ENCODE results near the gene ARHGAP1. TPM values are rescaled to one million over a fixed set of nuclear protein-coding genes. Genes with fewer than 3 reads are reported as not detected.

ARHGAP1 gene
- total RNA-seq, 1 donor from 2014 or later, result 8.1 TPM

DNA sequence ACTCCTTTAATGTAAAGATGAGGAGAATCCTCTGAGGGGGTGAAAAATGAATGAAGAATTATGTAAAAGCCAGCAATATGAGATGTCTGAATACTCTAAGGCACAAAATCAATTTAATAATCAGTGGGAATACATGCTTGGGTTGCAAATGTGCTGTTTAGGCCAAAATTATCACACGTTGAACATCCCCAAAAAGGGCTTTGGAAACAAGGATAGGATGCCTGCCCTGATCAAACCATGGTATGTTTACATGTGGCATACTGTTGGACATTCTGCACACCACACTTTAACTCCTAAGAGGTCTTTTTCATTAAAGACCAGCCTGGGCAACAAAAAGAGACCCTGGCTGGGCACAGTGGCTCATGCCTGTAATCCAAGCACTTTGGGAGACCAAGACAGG lies 44.9 kb upstream of the ARHGAP1 start:
- no peak overlapping the region for H2AFZ ChIP-seq (replicated peaks)
- no peaks in the 10 kb centered on the region for H3K4me1 ChIP-seq
- H3K27ac Mint-ChIP-seq, result no peak overlapping the region
- H3K4me3 ChIP-seq, result no peak overlapping the region
- no peaks in the 10 kb centered on the region for H3K9me3 ChIP-seq (ENCODE audit: low read depth)
- peaks cover 19% of the 10 kb centered on the region for H3K36me3 ChIP-seq
- H3K79me2 ChIP-seq (ENCODE audit: low read depth), result no peaks in the 10 kb centered on the region
- peaks cover 3% of the 10 kb centered on the region for H3F3A ChIP-seq (ENCODE audit: low read depth)
- H3K27ac ChIP-seq, result no peak overlapping the region
- H3K4me1 Mint-ChIP-seq, result no peaks in the 10 kb centered on the region
- H3K4me3 Mint-ChIP-seq, result no peak overlapping the region
- H3K36me3 Mint-ChIP-seq, result peaks cover 45% of the 10 kb centered on the region
- H3K9me3 Mint-ChIP-seq, result no peaks in the 10 kb centered on the region
- H3K4me2 ChIP-seq, result no peak overlapping the region
- no peak overlapping the region for H3K9ac ChIP-seq
- H3K27me3 Mint-ChIP-seq (ENCODE audit: insufficient read depth, low read depth), result no peaks in the 10 kb centered on the region
- H4K20me1 ChIP-seq (ENCODE audit: low read depth), result no peaks in the 10 kb centered on the region
- H3K27me3 ChIP-seq, result no peaks in the 10 kb centered on the region
- TF ChIP-seq EZH2phosphoT487 (IDR thresholded peaks at IDR 0.05), result no peak
- no peak for TF ChIP-seq EZH2 (IDR thresholded peaks at IDR 0.05)
- no peak for TF ChIP-seq CTCF (IDR thresholded peaks at IDR 0.05)
- DNase-seq (ENCODE audit: low spot score), result no peak

DNA sequence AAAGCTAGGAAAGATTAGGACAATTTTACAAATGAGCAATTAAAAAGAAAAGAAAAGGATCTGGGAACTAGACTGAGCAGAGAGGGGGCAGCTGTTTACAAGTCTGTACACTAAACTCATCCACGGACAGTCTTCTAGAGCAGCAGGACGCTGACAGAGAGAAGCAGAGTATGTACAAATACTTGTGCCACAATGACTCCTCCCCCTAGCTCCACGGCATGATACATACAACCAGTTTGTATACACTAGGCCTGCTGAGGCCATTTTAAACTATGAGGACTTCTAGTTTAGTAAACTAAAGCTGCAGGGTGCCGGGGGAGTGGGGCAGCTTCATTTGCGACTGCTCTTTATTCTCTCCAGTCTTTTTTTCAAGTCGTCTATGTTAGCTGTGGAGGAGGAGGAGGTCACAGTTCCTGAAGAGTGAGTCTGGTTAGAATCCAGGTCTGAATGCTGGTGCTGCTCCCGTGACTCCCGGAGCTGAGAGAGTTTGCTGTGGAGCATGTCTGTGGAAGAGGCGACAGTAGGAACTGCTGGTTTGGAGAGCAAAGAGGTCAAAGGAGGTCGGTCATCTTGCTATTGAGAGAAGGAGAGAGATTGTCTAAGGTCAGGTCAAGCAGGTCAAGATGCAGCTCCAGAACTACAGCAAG lies 43.4 kb upstream of the ARHGAP1 start:
- no peak for TF ChIP-seq CTCF (IDR thresholded peaks at IDR 0.05)
- no peak for TF ChIP-seq EZH2phosphoT487 (IDR thresholded peaks at IDR 0.05)
- no peak for TF ChIP-seq EZH2 (IDR thresholded peaks at IDR 0.05)
- no peak for DNase-seq (ENCODE audit: low spot score)
- H4K20me1 ChIP-seq (ENCODE audit: low read depth), result no peaks in the 10 kb centered on the region
- no peak overlapping the region for H3K9ac ChIP-seq
- no peak overlapping the region for H3K27ac ChIP-seq
- Mint-ChIP-seq H3K4me1 (no peaks in the 10 kb centered on the region), H3K27me3 (ENCODE audit: insufficient read depth, low read depth) (no peaks in the 10 kb centered on the region), H3K4me3 (no peak overlapping the region), H3K27ac (no peak overlapping the region), H3K9me3 (no peaks in the 10 kb centered on the region), H3K36me3 (peaks cover 42% of the 10 kb centered on the region)
- no peak overlapping the region for H3K4me2 ChIP-seq
- peaks cover 6% of the 10 kb centered on the region for H3F3A ChIP-seq (ENCODE audit: low read depth)
- no peak overlapping the region for H2AFZ ChIP-seq (replicated peaks)
- H3K36me3 ChIP-seq, result peaks cover 13% of the 10 kb centered on the region
- no peaks in the 10 kb centered on the region for H3K4me1 ChIP-seq
- H3K79me2 ChIP-seq (ENCODE audit: low read depth), result no peaks in the 10 kb centered on the region
- no peaks in the 10 kb centered on the region for H3K9me3 ChIP-seq (ENCODE audit: low read depth)
- no peak overlapping the region for H3K4me3 ChIP-seq
- H3K27me3 ChIP-seq, result no peaks in the 10 kb centered on the region

- no peak overlapping the region for H3K4me3 ChIP-seq
- no peaks in the 10 kb centered on the region for H3K4me1 ChIP-seq
- no peak for DNase-seq (ENCODE audit: low spot score)
- Mint-ChIP-seq H3K27me3 (ENCODE audit: insufficient read depth, low read depth) (no peaks in the 10 kb centered on the region), H3K4me1 (no peaks in the 10 kb centered on the region), H3K9me3 (no peaks in the 10 kb centered on the region), H3K27ac (no peak overlapping the region), H3K4me3 (no peak overlapping the region), H3K36me3 (peaks cover 40% of the 10 kb centered on the region)
- no peak overlapping the region for H2AFZ ChIP-seq (replicated peaks)
- H4K20me1 ChIP-seq (ENCODE audit: low read depth), result no peaks in the 10 kb centered on the region
- H3K36me3 ChIP-seq, result peaks cover 13% of the 10 kb centered on the region
- no peak overlapping the region for H3K9ac ChIP-seq
- H3K4me2 ChIP-seq, result no peak overlapping the region
- H3F3A ChIP-seq (ENCODE audit: low read depth), result peaks cover 6% of the 10 kb centered on the region
- no peaks in the 10 kb centered on the region for H3K79me2 ChIP-seq (ENCODE audit: low read depth)
- TF ChIP-seq EZH2phosphoT487 (IDR thresholded peaks at IDR 0.05), result no peak
- no peak for TF ChIP-seq CTCF (IDR thresholded peaks at IDR 0.05)
- TF ChIP-seq EZH2 (IDR thresholded peaks at IDR 0.05), result no peak
- no peaks in the 10 kb centered on the region for H3K9me3 ChIP-seq (ENCODE audit: low read depth)
- no peak overlapping the region for H3K27ac ChIP-seq
- no peaks in the 10 kb centered on the region for H3K27me3 ChIP-seq
Measured at GRCh38 chr11:46743043-46743442, 42.6 kb upstream of the ARHGAP1 start.

Measured in neural progenitor cell (in vitro differentiated cells).